ENCODE data around the gene PIP4K2A. TPM values are rescaled to one million over a fixed set of nuclear protein-coding genes. Genes with fewer than 3 reads are reported as not detected.

PIP4K2A gene
- total RNA-seq, 1 donor from 2014 or later = 17.9 TPM

DNA sequence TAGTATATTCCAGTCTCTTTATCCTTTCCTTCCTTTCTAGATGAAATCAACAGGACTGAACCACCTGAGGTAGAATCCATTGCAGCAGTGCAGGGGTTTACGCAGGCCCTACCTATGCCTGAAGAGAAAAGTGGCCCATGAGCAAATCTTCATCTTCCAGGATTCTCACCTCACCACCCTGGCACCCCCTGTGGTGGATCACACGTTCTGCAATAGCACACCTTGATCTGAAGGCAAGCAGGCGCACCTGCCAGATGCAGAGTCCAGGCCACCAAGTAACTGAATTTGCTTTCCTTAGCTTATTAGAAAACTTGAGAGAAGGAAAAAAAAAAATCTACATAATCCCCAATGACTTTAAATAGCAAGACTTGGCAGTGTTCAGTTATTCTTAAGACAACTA is 121.4 kb downstream of the PIP4K2A start:
- FAIRE-seq (no peak), DNase-seq (ENCODE audit: low read depth) (no peak)
- no peaks in the 10 kb centered on the region for H3K27me3 ChIP-seq (ENCODE audit: control insufficient read depth, insufficient read depth, low read length)
- TF ChIP-seq, protein P1, sequence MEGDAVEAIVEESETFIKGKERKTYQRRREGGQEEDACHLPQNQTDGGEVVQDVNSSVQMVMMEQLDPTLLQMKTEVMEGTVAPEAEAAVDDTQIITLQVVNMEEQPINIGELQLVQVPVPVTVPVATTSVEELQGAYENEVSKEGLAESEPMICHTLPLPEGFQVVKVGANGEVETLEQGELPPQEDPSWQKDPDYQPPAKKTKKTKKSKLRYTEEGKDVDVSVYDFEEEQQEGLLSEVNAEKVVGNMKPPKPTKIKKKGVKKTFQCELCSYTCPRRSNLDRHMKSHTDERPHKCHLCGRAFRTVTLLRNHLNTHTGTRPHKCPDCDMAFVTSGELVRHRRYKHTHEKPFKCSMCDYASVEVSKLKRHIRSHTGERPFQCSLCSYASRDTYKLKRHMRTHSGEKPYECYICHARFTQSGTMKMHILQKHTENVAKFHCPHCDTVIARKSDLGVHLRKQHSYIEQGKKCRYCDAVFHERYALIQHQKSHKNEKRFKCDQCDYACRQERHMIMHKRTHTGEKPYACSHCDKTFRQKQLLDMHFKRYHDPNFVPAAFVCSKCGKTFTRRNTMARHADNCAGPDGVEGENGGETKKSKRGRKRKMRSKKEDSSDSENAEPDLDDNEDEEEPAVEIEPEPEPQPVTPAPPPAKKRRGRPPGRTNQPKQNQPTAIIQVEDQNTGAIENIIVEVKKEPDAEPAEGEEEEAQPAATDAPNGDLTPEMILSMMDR (IDR thresholded peaks at IDR 0.05; ENCODE audit: insufficient read depth, low read length, severe bottlenecking) = no peak
- no peak overlapping the region for H3K4me3 ChIP-seq (ENCODE audit: low read depth, low read length)
- peaks cover 4% of the 10 kb centered on the region for H3K36me3 ChIP-seq (ENCODE audit: control insufficient read depth, insufficient read depth, low read length)

DNA sequence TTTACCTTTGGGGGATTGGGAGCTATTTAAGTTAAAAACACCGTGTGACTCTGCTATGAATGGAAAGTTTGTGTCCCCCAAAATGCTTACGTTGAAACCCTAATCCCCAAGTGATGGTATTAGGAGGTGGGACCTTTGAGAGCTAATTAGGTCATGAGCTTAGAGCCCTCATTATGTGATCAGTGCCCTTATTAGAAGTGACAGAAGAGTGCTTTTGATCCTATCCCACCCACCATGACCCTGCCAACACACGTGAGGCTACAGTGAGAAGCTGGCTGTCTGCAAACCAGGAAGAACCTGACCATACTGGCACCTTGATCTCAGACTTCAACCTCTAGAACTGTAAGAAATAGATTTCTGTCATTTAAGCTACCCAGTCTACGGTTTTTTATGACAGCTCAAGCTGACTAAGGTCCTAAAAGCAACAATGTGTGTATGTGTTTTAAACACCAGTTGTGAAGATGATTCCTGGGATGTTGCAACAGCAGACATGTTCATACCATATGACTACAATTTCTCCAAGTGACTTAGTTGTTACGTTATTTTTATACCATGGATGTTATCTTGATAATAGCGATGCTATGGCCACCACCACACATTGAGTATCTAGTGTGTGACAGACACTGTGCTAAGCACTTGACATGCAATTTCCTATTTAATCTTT is 124.4 kb downstream of the PIP4K2A start:
- TF ChIP-seq, protein P1 (IDR thresholded peaks at IDR 0.05; ENCODE audit: insufficient read depth, low read length, severe bottlenecking) = no peak
- FAIRE-seq (peak; percentile 77), DNase-seq (ENCODE audit: low read depth) (no peak)
- Histone ChIP-seq H3K27me3 (ENCODE audit: control insufficient read depth, insufficient read depth, low read length) (no peaks in the 10 kb centered on the region), H3K4me3 (ENCODE audit: low read depth, low read length) (no peak overlapping the region), H3K36me3 (ENCODE audit: control insufficient read depth, insufficient read depth, low read length) (peaks cover 2% of the 10 kb centered on the region)

DNA sequence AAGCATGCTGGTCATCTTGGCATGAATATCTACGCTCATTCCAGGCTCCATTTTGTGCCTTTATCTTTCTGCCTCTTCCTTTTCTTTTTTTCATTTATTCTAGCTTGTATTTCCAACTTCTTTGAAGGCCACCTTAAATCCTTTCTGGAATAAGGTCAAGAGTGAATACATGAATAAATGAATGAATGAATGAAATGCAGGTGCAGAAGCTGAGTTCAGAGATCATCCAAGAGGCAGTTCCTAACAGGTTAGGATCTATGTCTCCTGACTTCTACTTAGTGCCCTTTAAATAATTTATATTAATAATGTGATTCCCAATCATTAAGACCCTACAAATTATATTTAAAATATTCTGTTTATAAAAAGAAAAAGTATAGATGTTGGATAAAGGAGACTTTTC is 125.9 kb downstream of the PIP4K2A start:
- TF ChIP-seq, protein P1 (IDR thresholded peaks at IDR 0.05; ENCODE audit: insufficient read depth, low read length, severe bottlenecking) = no peak
- Histone ChIP-seq H3K4me3 (ENCODE audit: low read depth, low read length) (no peak overlapping the region), H3K27me3 (ENCODE audit: control insufficient read depth, insufficient read depth, low read length) (no peaks in the 10 kb centered on the region), H3K36me3 (ENCODE audit: control insufficient read depth, insufficient read depth, low read length) (peaks cover 2% of the 10 kb centered on the region)
- no peak for DNase-seq (ENCODE audit: low read depth)
- FAIRE-seq = no peak

DNA sequence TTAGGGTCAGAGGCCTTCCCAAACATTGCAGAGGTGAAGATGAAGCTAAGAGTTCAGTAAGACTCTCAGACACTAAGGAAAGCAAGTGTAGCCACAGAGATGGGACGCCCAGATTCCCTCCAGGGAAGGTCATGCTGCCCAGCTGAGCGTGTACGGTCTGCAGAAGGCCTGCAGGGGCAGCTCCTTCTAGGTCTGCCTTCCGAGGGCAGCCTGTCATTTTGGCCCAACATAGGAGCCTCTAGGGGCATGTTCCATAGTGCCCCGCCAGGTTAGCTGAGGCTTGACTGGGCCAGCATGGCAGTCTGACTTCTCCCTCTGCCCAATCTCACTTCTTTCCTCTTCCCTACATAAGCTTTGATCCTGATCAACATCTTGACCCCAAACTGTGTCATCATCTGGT is 130.7 kb downstream of the PIP4K2A start:
- FAIRE-seq = no peak
- TF ChIP-seq, protein P1 (IDR thresholded peaks at IDR 0.05; ENCODE audit: insufficient read depth, low read length, severe bottlenecking) = no peak
- H3K27me3 ChIP-seq (ENCODE audit: control insufficient read depth, insufficient read depth, low read length) = no peaks in the 10 kb centered on the region
- H3K36me3 ChIP-seq (ENCODE audit: control insufficient read depth, insufficient read depth, low read length) = peaks cover 3% of the 10 kb centered on the region
- no peak for DNase-seq (ENCODE audit: low read depth)
- H3K4me3 ChIP-seq (ENCODE audit: low read depth, low read length) = no peak overlapping the region

DNA sequence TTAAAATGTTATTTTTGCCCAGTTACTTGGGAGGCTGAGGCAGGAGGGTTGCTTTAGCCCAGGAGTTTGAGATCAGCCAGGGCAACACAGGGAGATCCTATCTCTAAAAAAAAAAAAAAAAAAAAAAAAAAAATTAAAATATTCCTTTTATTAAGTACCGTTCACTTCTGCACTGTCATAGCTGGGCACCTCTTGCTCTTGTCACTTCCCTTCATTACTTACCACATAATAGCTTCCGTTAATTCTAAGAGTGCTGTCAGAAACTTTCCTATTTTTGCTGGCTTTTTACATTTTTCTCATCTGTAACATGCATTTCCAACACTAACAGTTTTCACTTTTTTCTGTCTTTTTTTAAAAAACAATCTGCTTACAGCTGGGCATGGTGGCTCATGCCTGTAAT is 132.9 kb downstream of the PIP4K2A start:
- Histone ChIP-seq H3K27me3 (ENCODE audit: control insufficient read depth, insufficient read depth, low read length) (no peaks in the 10 kb centered on the region), H3K36me3 (ENCODE audit: control insufficient read depth, insufficient read depth, low read length) (peaks cover 1% of the 10 kb centered on the region), H3K4me3 (ENCODE audit: low read depth, low read length) (no peak overlapping the region)
- TF ChIP-seq, protein P1 (IDR thresholded peaks at IDR 0.05; ENCODE audit: insufficient read depth, low read length, severe bottlenecking) = no peak
- DNase-seq (ENCODE audit: low read depth) (no peak), FAIRE-seq (no peak)

DNA sequence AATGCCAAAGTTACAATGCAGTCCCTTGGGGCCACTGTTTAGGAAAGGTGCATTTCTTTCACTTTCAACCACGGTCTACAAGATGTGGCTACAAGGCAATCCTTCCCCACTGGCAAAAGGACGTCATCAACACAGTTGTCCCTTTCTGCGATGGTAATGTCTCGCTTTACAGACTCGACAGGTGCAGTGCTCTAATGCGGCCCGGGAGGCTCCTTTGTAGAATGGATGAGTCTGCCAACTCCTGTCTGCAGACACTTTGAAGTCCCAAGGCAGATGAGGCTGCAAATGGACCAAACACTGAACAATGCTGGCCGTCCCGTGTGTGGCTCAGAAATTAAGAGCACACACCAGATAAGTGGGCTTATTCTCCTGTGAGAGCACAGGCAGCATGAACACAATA is 133.7 kb downstream of the PIP4K2A start:
- DNase-seq (ENCODE audit: low read depth) (no peak), FAIRE-seq (no peak)
- peaks cover 1% of the 10 kb centered on the region for H3K36me3 ChIP-seq (ENCODE audit: control insufficient read depth, insufficient read depth, low read length)
- no peak overlapping the region for H3K4me3 ChIP-seq (ENCODE audit: low read depth, low read length)
- TF ChIP-seq, protein P1 (IDR thresholded peaks at IDR 0.05; ENCODE audit: insufficient read depth, low read length, severe bottlenecking) = no peak
- H3K27me3 ChIP-seq (ENCODE audit: control insufficient read depth, insufficient read depth, low read length) = no peaks in the 10 kb centered on the region

All from bronchial epithelial cell (primary cell).